HG03520 (cell line): ENCODE measurements around the gene FGF4.

Source experiments
- ATAC-seq: cut with Tn5 transposase; IDR thresholded peaks from one replicate; pipeline ENCODE4 v1.9.1; 2021; ENCODE audit warnings: mild to moderate bottlenecking, moderate library complexity; ENCODE audit not compliant: unreplicated experiment

Gene FGF4

DNA sequence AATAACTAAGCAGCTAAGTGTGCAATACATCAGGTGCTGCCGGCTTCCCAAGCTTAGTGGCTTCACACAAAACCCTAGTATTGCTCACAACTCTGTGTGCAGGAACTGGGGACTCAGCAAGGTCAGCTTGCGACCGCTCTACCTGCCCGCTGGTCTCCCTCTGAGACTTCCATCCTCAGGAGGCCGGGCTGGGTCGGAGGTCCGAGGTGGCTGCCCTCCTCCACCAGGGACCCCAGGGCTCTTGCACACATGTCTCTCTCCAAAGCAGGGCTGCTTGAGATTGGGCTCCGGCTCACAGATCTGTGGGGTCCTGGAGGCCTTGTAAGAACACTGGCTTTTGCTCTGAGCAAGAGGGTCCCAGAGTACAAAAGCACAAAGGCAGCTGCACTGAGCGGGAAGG lies 45.9 kb downstream of the FGF4 start:
- ATAC-seq, result no peak

DNA sequence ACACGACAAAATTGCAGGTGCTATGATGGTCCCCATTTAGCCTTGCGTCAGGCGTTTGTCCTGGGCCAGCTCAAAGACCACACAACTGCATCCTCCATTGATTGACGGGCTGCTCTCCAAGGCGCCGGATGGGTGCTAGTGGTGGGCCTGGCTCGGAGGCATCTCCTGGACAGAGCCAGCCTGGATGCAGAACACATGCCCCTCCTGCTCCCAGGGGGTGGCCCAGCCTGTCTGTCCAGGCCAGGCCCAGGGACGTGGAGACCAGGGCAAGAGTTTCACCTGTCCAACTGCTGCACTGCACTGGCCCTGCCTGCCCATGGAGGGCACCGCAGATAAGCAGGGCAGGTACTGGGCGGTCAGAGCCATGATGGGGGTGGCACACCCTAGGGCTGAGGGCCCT lies 47.9 kb downstream of the FGF4 start:
- ATAC-seq, result no peak

DNA sequence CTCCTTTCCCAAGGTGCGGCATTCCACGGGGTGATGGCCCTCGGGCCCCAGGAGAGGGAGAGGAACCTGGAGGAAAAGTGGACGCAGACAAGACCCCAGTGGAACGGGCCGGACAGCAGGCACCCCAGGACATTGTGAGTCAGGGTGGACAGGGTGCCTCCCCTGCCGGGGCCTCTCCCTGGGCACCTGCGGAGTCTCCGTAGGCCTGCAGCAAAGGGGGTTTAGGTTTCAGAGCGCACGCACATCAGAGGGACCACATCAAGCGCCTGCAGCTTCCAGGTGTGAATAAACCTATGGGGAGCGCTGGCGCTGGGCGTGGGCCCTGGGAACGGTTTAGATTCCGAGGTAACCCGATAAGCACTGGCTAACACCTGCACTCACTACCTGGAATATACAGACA lies 48.7 kb downstream of the FGF4 start:
- no peak for ATAC-seq

DNA sequence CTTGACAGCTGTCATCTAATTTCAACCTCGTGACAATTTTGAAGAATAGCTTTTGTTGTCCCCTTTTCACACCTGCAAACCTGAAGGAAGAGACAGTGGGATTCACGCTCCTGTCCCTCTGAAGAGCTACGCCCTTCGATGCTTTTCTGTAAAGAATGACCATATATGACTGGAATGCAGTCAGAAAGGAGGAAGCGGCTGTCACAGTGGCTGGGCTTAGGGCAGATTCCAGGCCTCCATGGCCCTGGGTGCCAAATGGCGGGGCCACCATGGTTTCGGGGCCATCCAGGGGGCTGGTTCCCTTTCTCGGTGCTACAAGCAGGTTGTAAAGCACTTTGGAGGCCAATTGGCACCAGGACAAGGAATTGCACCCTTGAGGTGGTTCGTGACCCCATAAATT lies 49.1 kb downstream of the FGF4 start:
- no peak for ATAC-seq

DNA sequence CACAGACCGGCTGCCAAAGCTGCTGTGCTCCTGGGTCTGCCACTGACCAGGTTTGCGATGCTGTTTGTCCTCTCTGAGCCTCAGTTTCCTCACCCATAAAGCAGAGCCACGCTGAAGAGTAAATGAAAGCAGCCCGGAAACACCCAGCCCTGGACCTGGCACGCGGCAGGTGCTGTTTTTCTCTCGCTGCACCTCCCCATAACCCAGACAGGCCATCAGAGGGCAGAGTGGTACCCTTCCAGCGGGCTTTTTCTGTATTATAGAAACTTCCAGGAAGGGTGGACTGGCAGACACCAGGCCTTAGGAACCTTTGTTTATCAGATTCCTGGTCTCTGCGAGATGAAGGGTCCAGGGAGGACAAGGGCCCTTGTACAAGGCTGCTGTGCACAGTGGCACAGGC lies 53.4 kb downstream of the FGF4 start:
- ATAC-seq, result no peak

DNA sequence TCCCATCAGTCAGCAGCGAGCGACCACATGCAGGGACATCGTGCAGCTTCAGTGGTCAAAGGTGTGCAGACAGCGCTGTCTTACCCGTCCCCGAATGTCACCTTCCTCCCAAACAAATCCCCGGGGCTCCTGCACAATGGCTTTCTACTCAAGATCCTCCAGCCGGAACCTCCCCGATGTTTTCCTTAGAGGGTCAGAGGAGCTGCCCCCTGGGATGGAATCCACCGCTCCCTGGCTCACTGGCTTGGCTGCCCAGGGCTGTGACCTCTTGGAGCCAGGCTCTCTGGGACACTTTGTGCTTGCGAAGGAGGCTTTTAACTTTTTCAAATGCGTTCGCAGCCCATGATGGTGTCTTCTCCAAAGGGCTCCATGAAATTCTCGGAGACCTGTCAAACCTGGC lies 54.0 kb downstream of the FGF4 start:
- no peak for ATAC-seq
